Activated T-cell treated with anti-CD3 and anti-CD28 coated beads, Interleukin-2, amount 50 U/mL, for 1 hour (primary cell): ENCODE results near the gene WBP2.

Source experiments
- DNase-seq: peaks from one replicate; pipeline ENCODE4 v3.0.0-alpha.2; 2020

WBP2 gene

DNA sequence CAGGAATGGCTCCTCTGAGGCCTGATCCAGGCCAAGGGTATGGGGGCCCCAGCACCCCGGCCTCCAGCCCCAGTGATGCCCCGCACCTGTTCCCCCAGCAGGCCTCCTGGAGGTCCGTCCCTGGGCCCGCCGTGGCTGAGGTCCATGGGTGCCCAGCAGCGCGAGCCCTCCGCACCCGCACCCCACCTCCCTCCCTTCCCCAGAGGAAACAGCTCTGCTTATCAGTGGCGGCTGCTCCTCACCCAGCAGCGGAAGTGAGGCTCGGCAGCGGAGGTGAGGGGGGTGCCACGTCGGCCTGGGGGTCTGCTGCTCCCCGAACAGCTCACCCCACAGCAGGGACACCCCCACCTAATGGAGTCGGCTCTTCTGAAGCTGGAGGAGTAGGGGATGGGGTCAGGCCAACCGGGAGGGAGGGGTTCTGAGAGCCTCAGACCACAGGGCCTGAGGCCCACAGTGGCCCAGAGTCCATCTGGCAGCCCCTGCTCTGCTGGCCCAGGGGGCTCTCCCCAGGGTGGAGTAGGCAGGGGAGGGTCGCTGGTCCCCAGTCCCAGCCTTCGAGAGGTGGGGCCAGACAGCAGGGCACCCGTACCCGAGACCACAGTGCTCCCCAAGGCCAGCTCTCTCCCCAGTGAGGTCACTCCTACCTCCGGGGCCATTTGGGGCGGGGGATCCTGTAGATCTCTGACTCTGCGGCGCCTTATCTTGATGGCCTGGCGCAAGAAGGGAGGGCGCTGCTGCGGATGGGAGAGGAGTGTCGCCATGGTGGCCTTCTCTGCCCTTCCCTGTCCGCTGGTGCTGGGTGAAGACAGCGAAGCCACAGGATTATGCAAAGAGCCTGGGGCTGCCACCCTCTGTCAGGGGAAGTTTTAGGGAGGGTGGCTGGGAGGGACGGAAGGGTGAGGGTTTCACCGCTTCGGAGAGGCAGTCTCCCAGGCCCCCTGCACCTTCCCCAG is 11.3 kb downstream of the WBP2 start, which contains the start of gene UNC13D:
Gene UNC13D (minus strand): TSS at position 828 of the 953 bp plus-strand sequence. CDS start 67 bp downstream, at position 761.
- DNase-seq: peak; percentile 68

- DNase-seq: peak; percentile 48
Measured at GRCh38 chr17:75842963-75843576, 12.1 kb downstream of the WBP2 start.

DNA sequence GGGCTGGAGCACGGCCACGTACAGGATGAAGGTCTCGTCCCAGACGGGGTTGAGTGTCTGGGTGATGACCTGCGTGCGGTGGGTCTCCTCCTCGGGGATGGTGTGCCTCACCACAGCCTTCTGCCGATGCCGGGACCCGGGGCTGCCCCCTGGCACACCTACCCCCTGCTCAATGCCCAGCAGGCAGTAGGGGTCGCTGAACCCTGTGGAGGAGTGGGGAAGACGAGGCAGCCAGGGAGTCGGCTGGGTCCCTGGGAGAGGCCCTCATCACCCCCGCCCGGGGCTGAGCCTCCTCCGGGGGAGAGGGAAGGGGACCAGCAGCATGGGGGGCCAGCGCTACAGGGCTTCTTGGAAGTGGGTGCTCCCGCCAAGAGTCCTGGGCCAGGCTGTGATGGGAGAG is 12.7 kb downstream of the WBP2 start:
- no peak for DNase-seq

DNA sequence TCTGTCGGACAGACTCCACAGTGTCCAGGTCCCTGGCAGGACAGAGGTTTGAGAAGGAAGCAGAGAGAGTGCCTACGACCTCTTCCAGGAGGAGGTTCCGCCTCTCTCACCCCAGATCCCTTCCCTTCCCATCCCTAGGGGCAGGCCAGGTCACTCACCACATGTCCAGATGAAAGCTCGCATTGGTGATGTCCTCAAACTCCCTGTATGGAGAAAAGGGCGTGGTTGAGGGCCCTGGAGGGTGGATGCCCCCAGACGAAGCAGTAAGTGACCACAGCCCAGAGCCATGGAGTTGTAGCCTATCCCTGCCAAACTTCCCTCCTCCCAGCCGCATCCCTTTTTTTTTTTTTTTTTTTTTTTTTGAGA is 14.4 kb downstream of the WBP2 start:
- DNase-seq: no peak

- DNase-seq: no peak
Measured at GRCh38 chr17:75839942-75840798, 15.0 kb downstream of the WBP2 start.

DNA sequence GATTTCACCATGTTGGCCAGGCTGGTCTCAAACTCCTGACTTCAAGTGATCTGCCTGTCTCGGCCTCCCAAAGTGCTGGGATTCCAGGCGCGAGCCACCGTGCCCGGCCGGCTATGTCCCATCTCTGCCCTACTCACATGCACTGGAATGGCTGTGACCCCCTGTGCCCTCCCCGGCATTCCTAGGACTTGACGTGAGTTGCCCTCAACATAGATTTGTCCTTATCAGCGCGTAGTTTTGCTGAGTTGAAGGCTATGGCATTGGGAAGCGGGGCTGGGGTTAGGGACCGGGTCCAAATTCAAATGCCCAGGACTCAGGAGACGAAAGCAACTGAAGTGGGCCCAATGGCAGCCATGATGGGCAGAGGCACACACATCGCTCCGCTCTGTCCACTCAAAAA is 16.7 kb downstream of the WBP2 start:
- no peak for DNase-seq

DNA sequence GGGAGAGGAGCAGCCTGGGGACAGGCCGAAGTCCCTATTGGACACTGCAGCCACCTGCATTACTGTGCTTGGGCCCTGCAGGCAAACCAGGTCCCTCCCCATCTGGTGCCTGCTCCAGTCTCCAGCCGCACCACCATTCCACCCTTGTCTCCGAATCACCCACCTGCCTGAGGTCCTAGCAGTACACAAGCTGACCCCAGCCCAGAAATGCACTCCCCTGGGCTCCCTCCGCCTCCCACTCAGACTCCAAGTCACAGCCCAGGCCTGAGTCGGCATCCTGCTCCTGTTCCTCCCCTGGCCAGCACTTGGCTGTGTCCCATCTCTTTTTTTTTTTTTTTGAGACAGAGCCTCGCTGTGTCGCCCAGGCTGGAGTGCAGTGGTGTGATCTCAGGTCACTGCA is 17.2 kb downstream of the WBP2 start:
- no peak for DNase-seq

DNA sequence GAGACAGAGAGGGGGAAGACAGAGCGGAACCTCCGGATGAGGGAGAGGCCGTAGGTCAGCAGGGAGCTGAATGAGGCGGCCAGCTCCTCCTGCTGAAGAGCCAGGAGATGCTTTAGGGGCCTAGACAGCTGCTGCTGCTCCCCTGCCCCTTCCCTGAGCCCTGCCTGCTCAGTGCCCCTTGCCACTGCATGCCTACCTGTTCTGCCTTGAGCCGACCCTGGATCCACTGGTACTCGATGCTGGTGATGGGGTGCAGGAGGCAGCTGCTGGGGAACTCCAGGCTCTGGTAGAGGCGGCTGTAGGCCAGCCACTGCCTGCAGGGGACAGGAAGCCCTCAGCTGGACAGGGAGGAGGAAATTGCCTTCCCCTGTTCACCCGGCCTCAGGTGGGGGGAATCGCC is 18.5 kb downstream of the WBP2 start:
- no peak for DNase-seq

DNA sequence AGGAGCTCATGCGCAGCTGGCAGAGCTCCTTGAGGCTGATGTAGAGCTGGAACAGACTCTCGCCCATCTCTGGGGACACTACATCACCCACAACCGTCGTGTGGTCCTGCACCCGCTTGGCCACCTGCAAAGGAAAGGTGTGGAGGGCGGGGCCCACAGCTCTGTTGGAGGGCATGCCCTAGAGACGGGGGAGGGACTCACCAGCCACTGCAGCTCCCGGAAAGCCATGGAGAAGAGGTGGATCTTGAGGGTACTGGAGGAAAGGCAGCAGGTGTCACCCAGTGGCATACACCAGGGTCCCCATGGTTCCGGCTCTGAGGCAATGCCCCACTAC is 19.5 kb downstream of the WBP2 start:
- DNase-seq: no peak

GRCh38 chr17:75834928-75835653 is 20.0 kb downstream of the WBP2 start:
- DNase-seq: no peak

GRCh38 chr17:75834279-75834920 is 20.7 kb downstream of the WBP2 start:
- DNase-seq: no peak

DNA sequence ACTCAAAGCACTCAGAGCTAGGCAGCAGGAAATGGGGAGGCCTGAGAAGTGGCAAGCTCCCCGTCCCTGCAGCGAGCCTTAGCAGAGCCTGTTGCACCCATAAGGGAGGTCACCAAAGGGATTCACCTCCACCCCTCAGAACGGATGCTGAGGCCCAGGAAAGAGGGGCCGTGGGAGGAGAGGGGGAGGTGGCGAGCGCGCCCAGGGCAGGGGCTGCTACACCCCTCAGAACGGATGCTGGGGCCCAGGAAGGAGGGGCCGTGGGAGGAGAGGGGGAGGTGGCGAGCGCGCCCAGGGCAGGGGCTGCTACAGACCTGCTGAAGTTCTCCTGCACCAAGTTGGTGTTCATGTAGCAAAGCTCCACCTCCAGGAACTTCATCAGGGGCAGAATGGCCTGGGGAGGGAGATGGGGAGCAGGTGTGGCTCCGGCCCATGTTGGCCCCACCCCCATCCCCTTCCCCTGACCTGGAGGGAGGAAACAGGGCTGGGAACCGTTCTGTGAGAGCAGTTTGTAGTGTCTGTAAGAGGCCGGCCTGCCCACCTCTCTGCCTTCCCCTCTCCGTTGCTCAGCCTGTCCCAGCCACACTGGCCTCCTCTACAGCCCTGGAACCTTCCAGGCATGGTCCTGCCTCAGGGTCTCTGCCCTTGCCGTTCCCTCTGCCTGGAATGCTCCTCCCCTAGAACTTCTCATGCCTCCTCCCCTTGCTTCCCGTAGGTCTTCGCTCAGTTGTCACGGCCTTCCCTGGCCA is 22.3 kb downstream of the WBP2 start:
- peak; percentile 37 for DNase-seq

- DNase-seq: peak; percentile 45
Measured at GRCh38 chr17:75832164-75832651, 22.9 kb downstream of the WBP2 start.

DNA sequence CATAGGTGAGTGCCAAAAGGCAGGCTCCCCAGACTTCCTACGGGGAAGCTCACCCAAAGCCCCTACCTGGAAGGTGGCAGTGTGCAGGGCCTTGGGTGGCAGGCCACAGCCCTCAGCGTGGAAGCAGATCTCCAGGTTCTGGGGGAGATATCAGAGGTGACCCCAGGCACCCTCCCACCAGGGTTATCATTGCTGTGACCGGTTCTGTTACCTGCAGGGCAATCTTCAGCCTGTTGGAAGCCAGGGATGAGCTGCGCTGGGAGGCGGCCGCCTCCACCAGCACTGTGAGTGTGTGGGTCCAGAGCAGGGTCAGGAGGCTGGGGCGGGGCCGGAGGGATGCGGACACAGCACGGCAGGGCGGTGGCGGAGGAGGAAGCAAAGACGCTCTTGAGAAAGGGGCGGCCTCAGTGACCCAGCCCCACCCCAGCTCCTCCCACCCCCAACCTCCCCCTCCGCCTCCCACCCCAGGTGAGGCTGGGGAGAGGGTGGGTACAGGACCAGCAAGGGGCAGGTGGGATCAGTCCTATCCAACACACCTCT is 24.0 kb downstream of the WBP2 start:
- no peak for DNase-seq

DNA sequence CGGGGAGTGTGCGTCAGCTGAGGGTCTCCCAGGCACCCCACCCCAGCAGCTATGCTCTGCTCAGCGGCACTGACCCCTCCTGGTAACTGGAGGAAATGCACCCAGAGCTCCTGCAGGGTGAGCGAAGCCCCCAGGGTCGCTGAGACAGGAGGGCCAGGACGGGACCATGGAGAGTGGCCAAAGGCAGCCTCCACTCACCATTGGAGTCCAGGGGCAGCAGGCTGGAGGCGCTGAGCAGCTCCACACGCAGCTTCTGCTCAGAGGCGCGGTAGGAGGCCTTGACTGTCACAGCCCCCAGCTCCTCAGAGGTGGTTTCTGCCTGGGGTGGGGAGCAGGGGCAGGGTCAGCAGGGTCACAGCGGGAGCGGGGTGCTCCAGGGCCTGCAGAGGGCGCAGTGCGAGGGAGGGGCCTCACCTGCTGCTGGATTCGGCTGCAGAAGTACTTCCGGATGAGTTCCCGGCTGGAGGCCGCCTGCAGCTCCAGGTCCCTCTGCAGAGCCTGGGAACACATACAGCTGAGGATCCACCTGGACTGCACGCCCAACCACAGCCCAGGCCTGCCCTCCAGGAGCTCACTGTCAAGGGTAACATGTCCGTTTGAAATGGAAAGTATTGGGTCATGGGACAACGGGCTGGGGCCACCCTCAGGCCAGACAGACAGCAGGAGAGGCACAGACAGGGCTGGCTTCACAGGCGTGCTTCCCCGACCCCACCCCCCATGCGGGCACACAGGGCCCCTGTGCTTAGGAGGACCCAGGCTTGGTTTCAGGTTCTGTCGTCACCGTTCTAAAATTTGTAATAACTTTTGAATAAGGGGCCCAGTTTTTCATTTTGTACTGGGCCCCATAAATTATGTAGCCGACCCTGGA is 24.7 kb downstream of the WBP2 start:
- peak; percentile 57 for DNase-seq

DNA sequence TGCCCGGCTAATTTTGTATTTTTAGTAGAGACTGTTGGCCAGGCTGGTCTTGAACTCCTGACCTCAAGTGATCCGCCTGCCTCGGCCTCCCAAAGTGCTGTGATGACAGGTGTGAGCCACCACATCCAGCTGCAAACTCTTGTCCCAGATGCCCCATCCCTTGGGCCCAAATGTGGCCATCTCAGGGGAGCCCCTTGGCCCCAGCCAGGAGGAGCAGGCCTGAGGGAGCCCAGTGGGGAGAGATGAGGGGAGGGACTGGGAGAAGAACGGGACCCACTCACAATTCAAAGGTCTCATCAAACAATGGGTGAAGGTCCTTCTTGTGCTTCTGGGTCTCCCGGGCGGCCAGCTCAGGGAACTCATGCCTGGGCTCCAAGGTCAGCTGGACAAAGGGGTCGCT is 25.4 kb downstream of the WBP2 start:
- no peak for DNase-seq

DNA sequence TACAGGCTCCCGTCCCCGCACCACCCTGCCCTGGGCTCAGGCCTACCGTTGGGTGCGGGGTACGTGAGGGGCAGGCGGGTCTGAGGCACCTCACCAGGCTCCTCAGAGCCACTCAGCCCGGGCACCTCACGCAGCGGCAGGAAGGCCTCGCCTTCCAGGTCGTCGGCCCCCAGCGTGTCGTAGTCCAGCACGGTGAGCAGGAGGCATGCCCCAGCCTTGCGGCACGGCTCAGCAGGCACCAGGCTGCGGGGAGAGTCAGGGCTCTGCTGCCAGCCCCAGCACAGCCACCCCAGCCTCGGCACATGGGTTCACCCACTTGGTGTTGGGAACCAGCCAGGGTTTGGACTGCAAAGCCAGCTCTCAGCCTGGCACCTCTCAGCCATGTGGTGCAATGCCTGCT is 26.4 kb downstream of the WBP2 start:
- no peak for DNase-seq

- DNase-seq: no peak
Measured at GRCh38 chr17:75828076-75828400, 27.1 kb downstream of the WBP2 start.

GRCh38 chr17:75827308-75828075 is 27.6 kb downstream of the WBP2 start:
- DNase-seq: peak; percentile 79
